ENCODE data around the gene LTBP4.

The LTBP4 gene

GRCh38 chr19:40567040-40567749, 34.0 kb upstream of the LTBP4 start:
- no peak for TF ChIP-seq CTCF (IDR thresholded peaks at IDR 0.05; ENCODE audit: low read depth, low read length, missing control alignments)
- peak overlapping the region; percentile 24 for H3K4me3 ChIP-seq (ENCODE audit: low read depth, low read length)
- DNase-seq (ENCODE audit: low read depth) = no peak
- in situ Hi-C loops (cut with HindIII; ENCODE audit: low sequenced_read_pairs) = no loop called here

DNA sequence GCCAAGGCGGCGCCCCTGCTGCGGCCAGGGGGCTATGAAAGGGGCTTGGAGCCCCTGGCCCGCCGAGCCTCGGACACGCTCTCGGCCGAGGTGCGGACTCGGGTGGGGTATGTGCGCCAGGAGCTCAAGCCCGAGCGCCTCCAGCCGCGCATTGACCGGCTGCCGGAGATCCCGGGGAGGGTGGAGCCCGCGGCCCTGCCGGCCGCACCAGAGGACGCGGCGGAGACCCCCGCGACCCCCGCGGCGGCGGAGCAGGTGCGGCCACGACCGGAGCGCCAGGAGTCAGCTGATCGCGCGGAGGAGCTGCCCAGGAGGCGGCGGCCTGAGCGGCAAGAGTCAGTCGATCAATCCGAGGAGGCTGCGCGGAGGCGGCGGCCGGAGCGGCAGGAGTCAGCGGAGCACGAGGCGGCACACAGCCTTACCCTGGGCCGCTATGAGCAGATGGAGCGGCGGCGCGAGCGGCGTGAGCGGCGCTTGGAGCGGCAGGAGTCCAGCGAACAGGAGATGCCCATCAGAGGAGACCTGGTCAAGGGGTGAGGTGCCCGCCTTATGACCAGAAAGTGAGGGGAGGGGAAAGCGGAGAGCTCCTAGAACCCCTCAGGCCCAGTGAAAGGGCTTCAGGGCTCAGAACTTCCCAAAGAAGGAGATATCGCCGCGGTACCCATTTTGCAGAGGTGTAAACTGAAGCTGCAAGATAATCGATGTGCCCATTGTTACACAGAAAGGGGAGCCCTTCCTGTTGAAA, 33.2 kb upstream of the LTBP4 start:
- TF ChIP-seq CTCF (IDR thresholded peaks at IDR 0.05; ENCODE audit: low read depth, low read length, missing control alignments) = no peak
- in situ Hi-C loops (cut with HindIII; ENCODE audit: low sequenced_read_pairs) = no loop called here
- H3K4me3 ChIP-seq (ENCODE audit: low read depth, low read length) = peak overlapping the region; percentile 24
- DNase-seq (ENCODE audit: low read depth) = no peak

- peak overlapping the region; percentile 49 for H3K4me3 ChIP-seq (ENCODE audit: low read depth, low read length)
- peak; percentile 98 for DNase-seq (ENCODE audit: low read depth)
- in situ Hi-C loops (cut with HindIII; ENCODE audit: low sequenced_read_pairs) = no loop called here
- TF ChIP-seq CTCF (IDR thresholded peaks at IDR 0.05; ENCODE audit: low read depth, low read length, missing control alignments) = peak; percentile 55
These were observed 30.7 kb upstream of the LTBP4 start for GRCh38 chr19:40570313-40571004.

DNA sequence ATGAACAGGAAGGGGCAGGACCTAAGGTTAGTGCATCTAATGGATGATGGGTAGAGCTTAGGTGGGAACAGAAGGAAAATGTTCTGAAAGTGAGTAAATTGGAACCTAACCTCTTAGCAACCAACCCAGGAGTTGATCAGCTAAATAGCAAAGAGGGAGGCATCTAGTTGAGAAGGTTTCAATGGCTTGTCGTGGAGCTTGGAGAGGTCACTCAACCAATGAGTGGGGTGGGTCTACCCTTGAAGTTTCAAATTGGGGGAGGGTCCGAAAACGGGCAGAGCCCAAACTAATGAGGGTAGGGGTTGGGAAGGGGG, 30.2 kb upstream of the LTBP4 start:
- H3K4me3 ChIP-seq (ENCODE audit: low read depth, low read length) = no peak overlapping the region
- TF ChIP-seq CTCF (IDR thresholded peaks at IDR 0.05; ENCODE audit: low read depth, low read length, missing control alignments) = no peak
- in situ Hi-C loops (cut with HindIII; ENCODE audit: low sequenced_read_pairs) = no loop called here
- no peak for DNase-seq (ENCODE audit: low read depth)

DNA sequence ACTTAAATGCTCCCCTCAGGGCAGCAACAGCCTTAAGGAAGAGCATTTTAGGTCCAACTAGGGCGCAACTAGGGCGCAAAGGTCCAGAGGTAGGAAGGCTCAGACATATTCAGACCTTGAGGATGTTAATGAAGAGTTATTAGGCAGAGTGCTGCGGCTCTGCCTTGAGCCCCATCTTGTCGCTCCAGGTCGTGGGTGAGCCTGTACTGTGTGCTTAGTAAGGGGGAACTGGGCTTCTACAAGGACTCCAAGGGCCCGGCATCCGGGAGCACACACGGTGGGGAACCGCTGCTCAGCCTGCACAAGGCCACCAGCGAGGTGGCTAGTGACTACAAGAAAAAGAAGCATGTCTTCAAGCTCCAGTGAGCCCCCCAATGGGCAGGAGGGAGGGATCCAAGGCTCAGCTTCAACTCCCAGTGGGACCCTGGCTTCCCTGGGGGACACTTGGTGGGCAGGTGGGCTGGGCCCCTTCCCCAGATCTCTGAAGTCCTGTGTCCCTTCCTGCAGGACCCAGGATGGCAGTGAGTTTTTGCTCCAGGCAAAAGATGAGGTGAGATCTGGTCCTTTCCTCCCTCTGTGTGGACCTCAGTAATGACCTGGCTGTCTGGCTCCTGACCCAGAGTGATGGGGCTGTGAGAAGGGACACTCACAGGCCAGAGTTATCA, 29.2 kb upstream of the LTBP4 start:
- in situ Hi-C loops (cut with HindIII; ENCODE audit: low sequenced_read_pairs) = no loop called here
- no peak overlapping the region for H3K4me3 ChIP-seq (ENCODE audit: low read depth, low read length)
- no peak for TF ChIP-seq CTCF (IDR thresholded peaks at IDR 0.05; ENCODE audit: low read depth, low read length, missing control alignments)
- no peak for DNase-seq (ENCODE audit: low read depth)

- TF ChIP-seq CTCF (IDR thresholded peaks at IDR 0.05; ENCODE audit: low read depth, low read length, missing control alignments) = no peak
- in situ Hi-C loops (cut with HindIII; ENCODE audit: low sequenced_read_pairs) = no loop called here
- no peak for DNase-seq (ENCODE audit: low read depth)
- no peak overlapping the region for H3K4me3 ChIP-seq (ENCODE audit: low read depth, low read length)
These were observed 25.8 kb upstream of the LTBP4 start for GRCh38 chr19:40575326-40575725.
